NCI-H748 treated with DMSO at 0.1 percent for 48 hours (cell line): Measurements from ENCODE around the gene ABCA4.
"Not testable (repeated sequence)": the region's sequence is repeated elsewhere in the genome, so short reads cannot be mapped to it uniquely, and the experiment has no call there.

Experiments
- DNase-seq: peaks from one replicate; lab custom pipeline; 2025; lab: John Stamatoyannopoulos, UW

Gene ABCA4

GRCh38 chr1:93979040-93979717, 141.8 kb downstream of the ABCA4 start:
- no peak for DNase-seq

GRCh38 chr1:93977598-93977945, 143.4 kb downstream of the ABCA4 start:
- DNase-seq: no peak

GRCh38 chr1:93976711-93977597, 144.0 kb downstream of the ABCA4 start:
- DNase-seq: no peak

- DNase-seq: no peak
Measured at GRCh38 chr1:93976291-93976690, 144.7 kb downstream of the ABCA4 start.

- DNase-seq: no peak
Measured at GRCh38 chr1:93972341-93972740, 148.6 kb downstream of the ABCA4 start.

- DNase-seq: no peak
Measured at GRCh38 chr1:93969887-93970286, 151.1 kb downstream of the ABCA4 start.

GRCh38 chr1:93969371-93969770, 151.6 kb downstream of the ABCA4 start:
- DNase-seq: no peak

GRCh38 chr1:93967306-93967705, 153.6 kb downstream of the ABCA4 start:
- no peak for DNase-seq

- DNase-seq: no peak
Measured at GRCh38 chr1:93965888-93966287, 155.1 kb downstream of the ABCA4 start.

- DNase-seq: no peak
Measured at GRCh38 chr1:93965256-93965655, 155.7 kb downstream of the ABCA4 start.

- DNase-seq: no peak
Measured at GRCh38 chr1:93964777-93965200, 156.2 kb downstream of the ABCA4 start.

GRCh38 chr1:93964096-93964776, 156.7 kb downstream of the ABCA4 start:
- no peak for DNase-seq

- DNase-seq: no peak
Measured at GRCh38 chr1:93963585-93963984, 157.4 kb downstream of the ABCA4 start.

GRCh38 chr1:93961906-93962305, 159.0 kb downstream of the ABCA4 start:
- DNase-seq: no peak

- DNase-seq: no peak
Measured at GRCh38 chr1:93961443-93961842, 159.5 kb downstream of the ABCA4 start.

GRCh38 chr1:93960641-93961147, 160.3 kb downstream of the ABCA4 start:
- no peak for DNase-seq

GRCh38 chr1:93959413-93959812, 161.5 kb downstream of the ABCA4 start:
- DNase-seq: no peak

GRCh38 chr1:93958726-93959100, 162.2 kb downstream of the ABCA4 start:
- no peak for DNase-seq

- DNase-seq: no peak
Measured at GRCh38 chr1:93958032-93958725, 162.8 kb downstream of the ABCA4 start.

GRCh38 chr1:93955765-93956164, 165.2 kb downstream of the ABCA4 start:
- no peak for DNase-seq

- not testable (repeated sequence) for DNase-seq
Measured at GRCh38 chr1:93947002-93947686, 173.8 kb downstream of the ABCA4 start.
